ENCODE measurements around the gene CSF3R.
"Not testable (repeated sequence)": the region's sequence is repeated elsewhere in the genome, so short reads cannot be mapped to it uniquely, and the experiment has no call there.

The CSF3R gene

GRCh38 chr1:36481091-36481490, 1.6 kb downstream of the CSF3R start:
- no peak for DNase-seq

- no peak for DNase-seq
Observed at GRCh38 chr1:36480161-36480560, 2.6 kb downstream of the CSF3R start.

- DNase-seq: no peak
Observed at GRCh38 chr1:36479505-36480051, 3.1 kb downstream of the CSF3R start.

GRCh38 chr1:36477615-36478014, 5.1 kb downstream of the CSF3R start:
- not testable (repeated sequence) for DNase-seq

GRCh38 chr1:36476945-36477344, 5.8 kb downstream of the CSF3R start:
- DNase-seq: no peak

- no peak for DNase-seq
Observed at GRCh38 chr1:36475910-36476604, 6.7 kb downstream of the CSF3R start.

GRCh38 chr1:36475341-36475740, 7.4 kb downstream of the CSF3R start:
- no peak for DNase-seq

- DNase-seq: no peak
Observed at GRCh38 chr1:36472656-36473055, 10.1 kb downstream of the CSF3R start.

- DNase-seq: no peak
Observed at GRCh38 chr1:36471830-36472641, 10.7 kb downstream of the CSF3R start.

GRCh38 chr1:36469163-36469562, 13.6 kb downstream of the CSF3R start:
- no peak for DNase-seq

GRCh38 chr1:36467700-36468455, 14.8 kb downstream of the CSF3R start:
- no peak for DNase-seq

GRCh38 chr1:36467027-36467410, 15.7 kb downstream of the CSF3R start:
- no peak for DNase-seq

GRCh38 chr1:36466370-36467026, 16.2 kb downstream of the CSF3R start:
- DNase-seq: no peak

GRCh38 chr1:36465731-36466369, 16.9 kb downstream of the CSF3R start:
- no peak for DNase-seq

GRCh38 chr1:36464605-36465393, 17.9 kb downstream of the CSF3R start:
- DNase-seq: no peak

GRCh38 chr1:36463803-36464604, 18.7 kb downstream of the CSF3R start, which contains the start of gene MRPS15:
Gene MRPS15, minus strand, starts transcription at chr1:36464384. Its CDS starts 109 bp downstream, at chr1:36464275.
- peak; percentile 96 for DNase-seq

GRCh38 chr1:36463463-36463802, 19.3 kb downstream of the CSF3R start:
- no peak for DNase-seq

- DNase-seq: peak; percentile 63
Observed at GRCh38 chr1:36458910-36459309, 23.8 kb downstream of the CSF3R start.

- DNase-seq: no peak
Observed at GRCh38 chr1:36457691-36458090, 25.0 kb downstream of the CSF3R start.

- DNase-seq: no peak
Observed at GRCh38 chr1:36456391-36456928, 26.3 kb downstream of the CSF3R start.

All from stimulated activated CD4-positive, alpha-beta T cell treated with anti-CD3 and anti-CD28 coated beads, Interleukin-4, amount 100 ng/mL, for 24 hours (primary cell).